K562 (cell line): Measurements from ENCODE around the gene SUMF1. TPM values are rescaled to one million over a fixed set of nuclear protein-coding genes. Genes with fewer than 3 reads are reported as not detected.
A peak's percentile ranks its signal among the peaks of the same experiment; 100 is the strongest.

Source experiments
- BHLHE40 ChIP-seq: IDR thresholded peaks from 2 replicates; pipeline ENCODE4 v1.6.1; 2011; ENCODE audit warnings: low read length, improper control_type of control experiment
- E2F6 ChIP-seq, 2 experiments: IDR thresholded peaks; 2 replicates each; pipeline ENCODE4 v1.6.1; 2011; ENCODE audit warnings: borderline replicate concordance in 1 of 2, control low read depth in 1 of 2, low read depth in 1 of 2, low read length in 1 of 2, mild to moderate bottlenecking in 1 of 2, mixed read lengths in 1 of 2, moderate library complexity in 1 of 2; ENCODE audit not compliant: insufficient read depth in 1 of 2, insufficient read length in 1 of 2, poor library complexity in 1 of 2, severe bottlenecking in 1 of 2; ENCODE audit errors: extremely low read depth in 1 of 2
- ETV5 ChIP-seq: sonication (generic); formaldehyde crosslinking; IDR thresholded peaks from 2 replicates; pipeline ENCODE4 v1.4.0; 2020; ENCODE audit warnings: low read depth, mild to moderate bottlenecking, missing genetic modification reagents
- FOXA3 ChIP-seq, 2 experiments: fragments of 450-650 bp in 1 of 2; sonication (generic) in 1 of 2; formaldehyde crosslinking; IDR thresholded peaks in 1 of 2; conservative IDR thresholded peaks in 1 of 2; 2 replicates each; pipeline versions ENCODE4 v1.4.0 to v1.8.0; 2020 to 2022; ENCODE audit warnings: mild to moderate bottlenecking in 2 of 2, missing genetic modification reagents in 1 of 2
- NBN ChIP-seq: fragments of 450-650 bp; IDR thresholded peaks from 2 replicates; pipeline ENCODE4 v1.6.1; 2016; ENCODE audit warnings: low read depth, mild to moderate bottlenecking
- NEUROD1 ChIP-seq: fragments of 150-350 bp; IDR thresholded peaks from 2 replicates; pipeline ENCODE4 v1.6.1; 2014; ENCODE audit warnings: borderline replicate concordance, low read length, low read depth; ENCODE audit not compliant: partially characterized antibody
- ZNF12 ChIP-seq: sonication (generic); formaldehyde crosslinking; IDR thresholded peaks from 2 replicates; pipeline ENCODE4 v1.4.0; 2020; ENCODE audit warnings: mild to moderate bottlenecking, missing genetic modification reagents
- ZNF239 ChIP-seq: fragments of 250-450 bp; sonication (Bioruptor Pico); IDR thresholded peaks from 2 replicates; pipeline ENCODE4 v1.4.0; 2020; ENCODE audit warnings: mild to moderate bottlenecking
- ZNF407 ChIP-seq: fragments of 450-650 bp; IDR thresholded peaks from 2 replicates; pipeline ENCODE4 v1.6.1; 2016; ENCODE audit warnings: low read depth
- polyA plus RNA-seq, 8 experiments: library from polyadenylated mRNA; depleted of rRNA in 4 of 8; stranded (reverse) in 5 of 8; unstranded in 3 of 8; fragments of >200 nt; fragmentation: Nextera tagmentation in 2 of 8; fragmentation: Illumina TruSeq in 1 of 8; extraction: Ambion mirVana in 2 of 8; extraction: Trizol in 1 of 8; gene quantifications; 2 replicates each; pipeline versions ENCODE4 v1.2.1 to v1.2.3, GENCODE V29; 2011 to 2014; ENCODE audit warnings: inconsistent platforms in 1 of 8, missing spikeins in 1 of 8
- total RNA-seq, 7 experiments: library from RNA; depleted of rRNA in 6 of 7; stranded (reverse); fragments of >200 nt in 6 of 7; fragmentation: Illumina TruSeq in 2 of 7; extraction: Trizol in 2 of 7; gene quantifications; 2 replicates each; pipeline versions ENCODE4 v1.2.1 to v1.2.3, GENCODE V29; 2011 to 2021; ENCODE audit warnings: low replicate concordance in 1 of 7
- TF ChIP-seq, protein P1 (sequence below): sonication (generic); formaldehyde crosslinking; IDR thresholded peaks from 2 replicates; pipeline ENCODE4 v1.8.1; 2023; ENCODE audit warnings: mild to moderate bottlenecking, missing genetic modification reagents
- TF ChIP-seq, protein P2 (sequence below): IDR thresholded peaks from 2 replicates; pipeline ENCODE4 v1.6.1; 2011; ENCODE audit warnings: borderline replicate concordance, low read depth, mild to moderate bottlenecking, moderate library complexity, low read length; ENCODE audit not compliant: insufficient read depth, poor library complexity, severe bottlenecking

The SUMF1 gene
- total and polyA plus RNA-seq, 9 of the 15 experiments (the other 6 are each of a cell fraction or from before 2014, with no cell fraction given) = 1.3 to 7.4 (median 4.2) TPM

DNA sequence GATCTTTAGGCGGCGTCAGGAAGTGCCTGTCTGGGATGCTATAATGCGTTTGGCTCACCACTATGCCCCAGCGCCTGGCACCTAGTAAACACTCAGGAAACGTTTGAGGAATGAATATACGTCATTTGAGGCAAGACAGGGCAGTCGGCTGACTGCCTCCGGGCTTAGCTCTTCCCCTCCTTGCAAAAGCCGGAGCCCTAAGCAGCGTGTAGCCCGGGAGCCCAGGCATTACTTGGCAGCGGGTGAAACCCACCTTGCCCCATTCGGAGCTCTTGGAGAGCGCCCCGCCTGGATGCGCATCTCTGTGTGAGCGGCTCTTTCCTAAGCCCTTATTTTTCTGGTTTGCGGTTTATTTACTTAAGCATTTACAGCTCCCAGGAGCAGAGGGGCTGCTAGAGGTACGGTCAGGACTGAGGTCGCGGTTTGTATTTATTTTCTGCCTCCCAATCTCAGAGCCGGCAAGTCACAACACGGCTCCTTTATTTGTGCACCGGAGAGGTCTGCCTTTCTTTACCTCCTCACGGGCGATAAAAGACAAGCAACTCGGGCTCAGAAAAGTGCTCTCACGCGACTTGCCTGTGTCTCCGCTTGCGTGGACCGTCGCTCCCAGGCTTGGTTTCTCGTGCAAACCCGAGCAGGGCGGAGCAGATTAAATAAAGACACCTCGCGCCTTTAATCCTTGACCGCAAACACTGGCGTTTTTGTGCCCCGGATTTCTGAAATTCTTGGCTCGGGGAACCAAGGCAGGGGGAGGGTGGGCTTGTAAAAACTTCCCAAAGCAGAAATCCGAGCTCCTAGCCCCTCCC is 25.3 kb upstream of the SUMF1 start (continued):
- TF ChIP-seq ZNF407 (no peak), BHLHE40 (peak; percentile 90), FOXA3 (CRISPR knock-in tag; conservative IDR thresholded peaks at IDR 0.05 in 1 of 2, IDR thresholded peaks at IDR 0.05 in 1 of 2) (peak; percentile 54 to 86), ZNF12 (CRISPR knock-in tag) (0 out of 2 replicates have a peak, but pooled peaks have one; percentile 5), ETV5 (CRISPR knock-in tag) (0 out of 2 replicates have a peak, but pooled peaks have one; percentile 16), NBN (0 out of 2 replicates have a peak, but pooled peaks have one; percentile 15), ZNF239 (CRISPR knock-in tag) (no peak), NEUROD1 (peak; percentile 10), E2F6 (IDR thresholded peaks at IDR 0.05; ENCODE audit: borderline replicate concordance in 1 of 2, extremely low read depth in 1 of 2, insufficient read depth in 1 of 2, insufficient read length in 1 of 2, low read depth in 1 of 2, low read length in 1 of 2, poor library complexity in 1 of 2, severe bottlenecking in 1 of 2) (peak in 1 of 2 experiments; percentile 11)
- TF ChIP-seq, protein P1, sequence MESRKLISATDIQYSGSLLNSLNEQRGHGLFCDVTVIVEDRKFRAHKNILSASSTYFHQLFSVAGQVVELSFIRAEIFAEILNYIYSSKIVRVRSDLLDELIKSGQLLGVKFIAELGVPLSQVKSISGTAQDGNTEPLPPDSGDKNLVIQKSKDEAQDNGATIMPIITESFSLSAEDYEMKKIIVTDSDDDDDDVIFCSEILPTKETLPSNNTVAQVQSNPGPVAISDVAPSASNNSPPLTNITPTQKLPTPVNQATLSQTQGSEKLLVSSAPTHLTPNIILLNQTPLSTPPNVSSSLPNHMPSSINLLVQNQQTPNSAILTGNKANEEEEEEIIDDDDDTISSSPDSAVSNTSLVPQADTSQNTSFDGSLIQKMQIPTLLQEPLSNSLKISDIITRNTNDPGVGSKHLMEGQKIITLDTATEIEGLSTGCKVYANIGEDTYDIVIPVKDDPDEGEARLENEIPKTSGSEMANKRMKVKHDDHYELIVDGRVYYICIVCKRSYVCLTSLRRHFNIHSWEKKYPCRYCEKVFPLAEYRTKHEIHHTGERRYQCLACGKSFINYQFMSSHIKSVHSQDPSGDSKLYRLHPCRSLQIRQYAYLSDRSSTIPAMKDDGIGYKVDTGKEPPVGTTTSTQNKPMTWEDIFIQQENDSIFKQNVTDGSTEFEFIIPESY = 0 out of 2 replicates have a peak, but pooled peaks have one; percentile 35
- TF ChIP-seq, protein P2, sequence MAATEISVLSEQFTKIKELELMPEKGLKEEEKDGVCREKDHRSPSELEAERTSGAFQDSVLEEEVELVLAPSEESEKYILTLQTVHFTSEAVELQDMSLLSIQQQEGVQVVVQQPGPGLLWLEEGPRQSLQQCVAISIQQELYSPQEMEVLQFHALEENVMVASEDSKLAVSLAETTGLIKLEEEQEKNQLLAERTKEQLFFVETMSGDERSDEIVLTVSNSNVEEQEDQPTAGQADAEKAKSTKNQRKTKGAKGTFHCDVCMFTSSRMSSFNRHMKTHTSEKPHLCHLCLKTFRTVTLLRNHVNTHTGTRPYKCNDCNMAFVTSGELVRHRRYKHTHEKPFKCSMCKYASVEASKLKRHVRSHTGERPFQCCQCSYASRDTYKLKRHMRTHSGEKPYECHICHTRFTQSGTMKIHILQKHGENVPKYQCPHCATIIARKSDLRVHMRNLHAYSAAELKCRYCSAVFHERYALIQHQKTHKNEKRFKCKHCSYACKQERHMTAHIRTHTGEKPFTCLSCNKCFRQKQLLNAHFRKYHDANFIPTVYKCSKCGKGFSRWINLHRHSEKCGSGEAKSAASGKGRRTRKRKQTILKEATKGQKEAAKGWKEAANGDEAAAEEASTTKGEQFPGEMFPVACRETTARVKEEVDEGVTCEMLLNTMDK = peak; percentile 14
